HCT116 (cell line): Measurements from ENCODE around the gene ASB12. TPM values are rescaled to one million over a fixed set of nuclear protein-coding genes. Genes with fewer than 3 reads are reported as not detected.

Experiments used
- ATAC-seq: fragments of 200-7000 bp; cut with Tn5 transposase; 2 replicates; pipeline ENCODE4 v1.9.1; 2020; ENCODE audit warnings: mild to moderate bottlenecking, moderate library complexity
- BruUV-seq: library from RNA; stranded (reverse); fragments of 400-500 nt; replicated peaks from 2 replicates; lab custom pipeline; 2021; lab: Mats Ljungman, UMichigan
- CTCF ChIA-PET: fragments of 300-600 bp; sonication (Branson Sonifier 250); formaldehyde crosslinking; loops from one replicate; lab custom pipeline; 2021; ENCODE audit warnings: antibody characterized with exemption; lab: Charles Lee
- POLR2A ChIA-PET: fragments of 300-600, 350-600 bp; sonication (Branson Sonifier 250); formaldehyde crosslinking; loops from one replicate; lab custom pipeline; 2021; ENCODE audit warnings: antibody characterized with exemption; lab: Charles Lee
- RAD21 ChIA-PET, 2 experiments: fragments of 300-600 bp; sonication (Branson Sonifier 250); formaldehyde crosslinking; loops; one replicate each; lab custom pipeline; 2023; ENCODE audit warnings: low total read pairs in 2 of 2; ENCODE audit not compliant: uncharacterized antibody in 2 of 2, unreplicated experiment in 2 of 2, low non-redundant PET in 1 of 2; lab: Charles Lee
- DNase-seq: peaks from one replicate; pipeline ENCODE4 v3.0.0-alpha.2; 2010; ENCODE audit warnings: low read depth, low spot score
- H2AFZ ChIP-seq: fragments of 200-600 bp; shearing (Covaris generic), sonication (generic); 2 replicates; pipeline ENCODE4 v1.6.1; 2017; ENCODE audit warnings: low read depth, mixed run types, mixed read lengths, antibody characterized with exemption, low read length; ENCODE audit not compliant: poor library complexity, severe bottlenecking
- H3K27ac ChIP-seq: 2 replicates; pipeline ENCODE4 v1.5.1; 2012; ENCODE audit warnings: low read depth, low read length
- H3K27me3 ChIP-seq: fragments of 200-600 bp; sonication (generic); 2 replicates; pipeline ENCODE4 v1.6.1; 2016; ENCODE audit warnings: mixed run types, low read length, mixed read lengths; ENCODE audit not compliant: insufficient read depth
- H3K36me3 ChIP-seq, 2 experiments: fragments of 200-500 bp in 1 of 2; fragments of 200-600 bp in 1 of 2; sonication (Bioruptor generic) in 1 of 2; sonication (generic) in 1 of 2; 2 replicates each; pipeline versions ENCODE4 v1.5.1 to v1.6.1; 2014 to 2016; ENCODE audit warnings: low read length in 2 of 2, inconsistent platforms in 1 of 2, mixed read lengths in 1 of 2, mixed run types in 1 of 2; ENCODE audit not compliant: insufficient read depth in 2 of 2, control insufficient read depth in 1 of 2
- H3K4me1 ChIP-seq, 2 experiments: fragments of 200-600 bp in 1 of 2; sonication (generic) in 1 of 2; 2 replicates each; pipeline versions ENCODE4 v1.5.1 to v1.6.1; 2012 to 2017; ENCODE audit warnings: low read length in 2 of 2, inconsistent platforms in 1 of 2, mild to moderate bottlenecking in 1 of 2, mixed read lengths in 1 of 2, mixed run types in 1 of 2, moderate library complexity in 1 of 2; ENCODE audit not compliant: insufficient read depth in 2 of 2, control insufficient read depth in 1 of 2
- H3K4me2 ChIP-seq: fragments of 200-600 bp; sonication (generic); 2 replicates; pipeline ENCODE4 v1.6.1; 2017; ENCODE audit warnings: mixed run types, low read length, mixed read lengths
- H3K4me3 ChIP-seq, 2 experiments: fragments of 200-600 bp in 1 of 2; sonication (generic) in 1 of 2; replicated peaks in 1 of 2; 2 replicates each; pipeline ENCODE4 v1.5.1; 2011 to 2016; ENCODE audit warnings: low read length in 2 of 2, control low read depth in 1 of 2, low read depth in 1 of 2, mild to moderate bottlenecking in 1 of 2, mixed read lengths in 1 of 2, mixed run types in 1 of 2
- H3K79me2 ChIP-seq: fragments of 200-600 bp; sonication (generic); 2 replicates; pipeline ENCODE4 v1.6.1; 2017; ENCODE audit warnings: mild to moderate bottlenecking, mixed run types, low read length, moderate library complexity, mixed read lengths; ENCODE audit not compliant: insufficient read depth
- H3K9ac ChIP-seq: fragments of 200-600 bp; sonication (generic); 2 replicates; pipeline ENCODE4 v1.6.1; 2016; ENCODE audit warnings: low read length, mixed read lengths
- H3K9me2 ChIP-seq: fragments of 200-600 bp; sonication (generic), shearing (Covaris generic); 2 replicates; pipeline ENCODE4 v1.6.1; 2017; ENCODE audit warnings: mixed run types, mild to moderate bottlenecking, moderate library complexity; ENCODE audit not compliant: insufficient read depth
- H3K9me3 ChIP-seq, 2 experiments: fragments of 200-500 bp in 1 of 2; fragments of 200-600 bp in 1 of 2; sonication (Bioruptor generic) in 1 of 2; sonication (generic) in 1 of 2; 2 replicates each; pipeline ENCODE4 v1.6.1; 2014 to 2017; ENCODE audit warnings: low read length in 2 of 2, mixed read lengths in 2 of 2, inconsistent platforms in 1 of 2, low read depth in 1 of 2, mild to moderate bottlenecking in 1 of 2, mixed run types in 1 of 2, moderate library complexity in 1 of 2; ENCODE audit not compliant: control insufficient read depth in 1 of 2, insufficient read depth in 1 of 2
- H4K20me1 ChIP-seq: fragments of 200-600 bp; sonication (generic), shearing (Covaris generic); 2 replicates; pipeline ENCODE4 v1.6.1; 2017; ENCODE audit warnings: mixed run types, mild to moderate bottlenecking, moderate library complexity; ENCODE audit not compliant: insufficient read depth
- ATF3 ChIP-seq: IDR thresholded peaks from 2 replicates; pipeline ENCODE4 v1.6.1; 2012
- CBX3 ChIP-seq: IDR thresholded peaks from 2 replicates; pipeline ENCODE4 v1.6.1; 2012; ENCODE audit warnings: low read depth
- CTCF ChIP-seq, 3 experiments: fragments of 200-600 bp in 1 of 3; sonication (generic) in 1 of 3; IDR thresholded peaks in 2 of 3; conservative IDR thresholded peaks in 1 of 3; 2 replicates each; pipeline ENCODE4 v1.5.1; 2012 to 2017; ENCODE audit warnings: low read depth in 2 of 3, low read length in 2 of 3, antibody characterized with exemption in 1 of 3, borderline replicate concordance in 1 of 3, control low read depth in 1 of 3, mild to moderate bottlenecking in 1 of 3, mixed read lengths in 1 of 3, mixed run types in 1 of 3, moderate library complexity in 1 of 3; ENCODE audit not compliant: insufficient read depth in 1 of 3
- EGR1 ChIP-seq: IDR thresholded peaks from 2 replicates; pipeline ENCODE4 v1.6.1; 2012; ENCODE audit warnings: low read depth
- FOSL1 ChIP-seq: IDR thresholded peaks from 2 replicates; pipeline ENCODE4 v1.6.1; 2012; ENCODE audit warnings: low read depth
- JUND ChIP-seq: IDR thresholded peaks from 2 replicates; pipeline ENCODE4 v1.6.1; 2012
- MAX ChIP-seq: IDR thresholded peaks from 2 replicates; pipeline ENCODE4 v1.6.1; 2012
- POLR2A ChIP-seq: IDR thresholded peaks from 2 replicates; pipeline ENCODE4 v1.7.0; 2011; ENCODE audit warnings: borderline replicate concordance; ENCODE audit not compliant: insufficient read depth, insufficient read length; ENCODE audit errors: extremely low read depth
- POLR2AphosphoS5 ChIP-seq: IDR thresholded peaks from 2 replicates; pipeline ENCODE4 v1.6.1; 2011; ENCODE audit warnings: mild to moderate bottlenecking, low read depth, low read length, moderate library complexity
- RAD21 ChIP-seq: IDR thresholded peaks from 2 replicates; pipeline ENCODE4 v1.6.1; 2012; ENCODE audit warnings: low read depth, mild to moderate bottlenecking
- SIN3A ChIP-seq: IDR thresholded peaks from 2 replicates; pipeline ENCODE4 v1.6.1; 2012; ENCODE audit warnings: low read depth
- SP1 ChIP-seq: IDR thresholded peaks from 2 replicates; pipeline ENCODE4 v1.6.1; 2012; ENCODE audit warnings: low read depth
- SRF ChIP-seq: IDR thresholded peaks from 2 replicates; pipeline ENCODE4 v1.6.1; 2012; ENCODE audit warnings: low read depth
- TCF7L2 ChIP-seq: IDR thresholded peaks from 2 replicates; pipeline ENCODE4 v1.7.0; 2011; ENCODE audit warnings: borderline replicate concordance, inconsistent platforms; ENCODE audit not compliant: insufficient read depth, insufficient read length; ENCODE audit errors: extremely low read depth
- YY1 ChIP-seq: IDR thresholded peaks from 2 replicates; pipeline ENCODE4 v1.6.1; 2011; ENCODE audit warnings: low read length, low read depth, moderate library complexity, mild to moderate bottlenecking; ENCODE audit not compliant: insufficient replicate concordance; ENCODE audit errors: extremely low read depth
- ZBTB33 ChIP-seq: IDR thresholded peaks from 2 replicates; pipeline ENCODE4 v1.6.1; 2011; ENCODE audit warnings: mild to moderate bottlenecking, low read length, moderate library complexity; ENCODE audit not compliant: insufficient replicate concordance; ENCODE audit errors: extremely low read depth
- ZFX ChIP-seq: fragments of 450-650 bp; IDR thresholded peaks from 2 replicates; pipeline ENCODE4 v1.6.1; 2017
- ZNF274 ChIP-seq: fragments of 200-500 bp; sonication (Bioruptor generic); IDR thresholded peaks from 2 replicates; pipeline ENCODE4 v1.6.1; 2014; ENCODE audit warnings: mild to moderate bottlenecking, low read depth, low read length, inconsistent platforms
- intact Hi-C: fragments of 100-400 bp; cut with micrococcal nuclease; formaldehyde crosslinking; loops from 2 replicates; pipeline ENCODE4 v1.10.0; 2022
- total RNA-seq: library from RNA; stranded (reverse); gene quantifications from one replicate; pipeline ENCODE4 v1.2.1, GENCODE V29; 2021; ENCODE audit not compliant: unreplicated experiment

ASB12 gene
- total RNA-seq, 1 experiment from 2014 or later = not detected

GRCh38 chrX:64205735-64206501, 24.5 kb downstream of the ASB12 start:
- Histone ChIP-seq H3K9me3 (no peaks in the 10 kb centered on the region), H3K79me2 (no peaks in the 10 kb centered on the region; the same call in 1 of the 2 replicates), H3K27me3 (no peaks in the 10 kb centered on the region), H3K9ac (peak overlapping the region; percentile 69), H3K27ac (peak overlapping the region; percentile 87), H3K4me3 (peak overlapping the region; percentile 54 to 63), H3K36me3 (no peaks in the 10 kb centered on the region)
- ATAC-seq = peak; percentile 87
- POLR2A ChIA-PET = no interaction called here
- TF ChIP-seq MAX = peak; percentile 77
- no peak for TF ChIP-seq JUND
- TF ChIP-seq ZFX = peak; percentile 78
- no peak for TF ChIP-seq FOSL1
- no peak for TF ChIP-seq ZNF274
- TF ChIP-seq CBX3 = no peak
- peak; percentile 91 for TF ChIP-seq SP1
- peak; percentile 76 for TF ChIP-seq POLR2AphosphoS5
- no peak for TF ChIP-seq SRF
- TF ChIP-seq RAD21 = peak; percentile 23
- TF ChIP-seq CTCF (IDR thresholded peaks at IDR 0.05 in 2 of 3, conservative IDR thresholded peaks at IDR 0.05 in 1 of 3; ENCODE audit: borderline replicate concordance in 1 of 3, insufficient read depth in 1 of 3, low read depth in 2 of 3, low read length in 2 of 3) = 0 out of 6 replicates have a peak, but pooled peaks of 1 of the 3 experiments have one; percentile 6
- no peak for TF ChIP-seq ZBTB33
- peak; percentile 68 for TF ChIP-seq POLR2A
- TF ChIP-seq ATF3 = no peak
- TF ChIP-seq TCF7L2 = no peak
- peak; percentile 3 for TF ChIP-seq YY1
- TF ChIP-seq EGR1 = peak; percentile 76
- no peak for TF ChIP-seq SIN3A
- TF ChIP-seq, all 23 proteins: peak for 9
- intact Hi-C loops = loop anchor here (10.0 kb wide), 1 partner anchor 189 kb away; the partner anchor contains the start of gene MTMR8
- Histone ChIP-seq H2AFZ (no peak overlapping the region), H3K9me2 (no peaks in the 10 kb centered on the region), H3K4me1 (peaks cover 4 to 16% of the 10 kb centered on the region in 2 experiments; a peak in 2 of 4 replicates), H3K4me2 (peak overlapping the region; percentile 79), H4K20me1 (no peaks in the 10 kb centered on the region)
- ChIA-PET RAD21 (no interaction called here), CTCF (interaction anchor here (1.5 kb wide), 1 partner anchor 276 kb away, joined by 3 read pairs; no protein-coding TSS in a partner anchor)
- BruUV-seq = TSS peak; percentile 74
- peak; percentile 80 for DNase-seq
